ENCODE measurements around the gene KCNQ4.

KCNQ4 gene

DNA sequence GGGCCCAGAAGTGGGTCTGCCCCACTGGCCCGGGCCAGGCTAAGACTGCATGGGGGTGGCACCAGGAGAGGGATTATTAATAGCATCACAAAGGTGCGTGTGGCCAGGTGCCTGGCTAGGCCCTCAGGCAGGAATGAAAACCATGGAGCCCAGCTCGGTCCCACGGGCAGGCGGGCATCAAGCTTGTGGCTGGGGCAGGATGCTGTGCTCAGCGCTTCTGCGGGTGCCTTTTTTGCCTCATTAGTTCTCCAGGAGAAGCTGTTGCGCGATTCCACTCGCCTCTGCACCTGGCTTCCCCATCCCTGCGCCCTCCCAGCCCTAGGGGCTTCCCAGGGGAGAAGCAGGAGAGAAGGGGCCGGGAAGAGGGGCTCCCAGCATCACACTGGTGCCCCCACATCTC lies 39.3 kb downstream of the KCNQ4 start:
- no peak for DNase-seq

DNA sequence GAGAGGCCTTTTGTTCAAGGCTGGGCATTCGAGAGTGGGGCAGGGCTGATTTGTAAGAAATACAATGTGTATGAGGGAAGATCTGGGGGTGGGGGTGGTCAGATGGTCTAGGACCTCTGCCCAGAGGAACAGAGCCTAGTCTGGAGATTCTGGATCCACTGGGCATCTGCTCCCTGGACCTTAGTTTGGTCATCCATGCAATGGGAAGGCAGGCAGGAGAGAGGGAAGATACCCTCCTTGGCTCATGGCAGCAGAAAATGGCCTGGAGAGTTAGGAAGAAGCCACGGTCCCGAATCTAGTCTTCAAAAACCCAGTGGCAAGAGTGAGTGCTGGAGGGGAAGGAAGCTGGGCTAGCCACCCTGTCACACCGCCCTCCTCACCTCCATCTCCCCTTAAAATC lies 39.8 kb downstream of the KCNQ4 start:
- DNase-seq = no peak

- DNase-seq = no peak
These were observed 40.4 kb downstream of the KCNQ4 start for GRCh38 chr1:40823983-40824382.

DNA sequence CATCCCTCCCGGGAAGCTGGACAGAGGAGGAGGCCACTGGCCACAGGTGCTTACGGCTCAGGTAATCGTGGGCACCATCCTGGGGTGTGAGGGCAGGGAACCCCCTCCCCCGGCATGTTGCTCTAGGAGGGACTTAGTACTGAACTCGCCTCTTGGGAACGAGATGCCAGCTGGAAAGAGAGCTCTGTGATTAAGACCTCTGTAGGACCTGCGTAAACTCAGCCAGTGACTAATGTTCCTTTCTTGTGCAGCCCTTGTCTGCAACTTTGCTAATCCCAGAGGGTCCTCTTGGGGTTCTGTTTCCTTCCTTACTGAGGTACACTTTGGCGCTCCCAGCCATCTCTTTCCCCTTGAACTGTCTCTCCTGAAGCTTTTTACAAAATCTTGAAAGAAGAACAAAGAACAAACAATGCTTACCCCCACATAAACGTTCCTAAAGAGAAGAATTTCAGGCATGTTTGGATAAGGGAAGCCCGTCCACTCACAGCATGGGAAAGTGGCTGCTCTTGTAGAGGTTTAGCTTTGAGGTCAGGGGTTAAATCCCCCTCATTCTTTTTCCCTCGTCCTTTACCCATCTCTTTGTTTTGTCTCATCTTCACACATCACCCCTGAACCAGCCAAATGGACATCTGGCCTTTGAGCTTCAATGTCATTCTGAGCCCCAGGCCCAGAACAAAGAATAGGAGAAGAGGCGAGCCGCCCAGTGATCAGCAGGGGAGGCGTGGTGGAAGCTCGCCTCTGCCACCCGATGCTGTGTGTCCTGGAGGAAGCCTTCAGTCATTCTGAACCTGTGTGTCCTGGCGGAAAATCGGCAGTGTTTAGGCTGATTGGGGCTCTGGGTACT lies 41.2 kb downstream of the KCNQ4 start:
- DNase-seq = peak; percentile 57

- no peak for DNase-seq
These were observed 41.8 kb downstream of the KCNQ4 start for GRCh38 chr1:40825435-40825788.

DNA sequence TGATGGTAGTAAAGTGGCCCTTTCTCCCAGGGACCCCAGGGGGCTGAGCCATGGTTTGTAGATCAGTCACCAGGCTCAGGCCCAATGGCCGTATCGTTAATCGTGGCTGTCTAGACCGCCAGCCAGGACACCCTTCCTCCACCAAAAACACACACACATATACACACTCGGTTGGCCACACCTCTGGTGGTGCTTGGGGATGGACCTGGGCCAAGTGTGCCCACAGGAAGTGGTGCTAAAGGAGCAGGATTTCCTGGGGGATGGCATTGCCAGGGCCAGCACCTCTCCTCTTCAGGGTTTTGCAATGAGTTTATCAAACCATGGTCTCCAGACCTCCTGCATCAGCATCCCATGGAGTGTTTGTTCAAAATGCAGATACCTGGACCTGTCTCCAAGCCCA lies 42.4 kb downstream of the KCNQ4 start:
- DNase-seq = no peak

DNA sequence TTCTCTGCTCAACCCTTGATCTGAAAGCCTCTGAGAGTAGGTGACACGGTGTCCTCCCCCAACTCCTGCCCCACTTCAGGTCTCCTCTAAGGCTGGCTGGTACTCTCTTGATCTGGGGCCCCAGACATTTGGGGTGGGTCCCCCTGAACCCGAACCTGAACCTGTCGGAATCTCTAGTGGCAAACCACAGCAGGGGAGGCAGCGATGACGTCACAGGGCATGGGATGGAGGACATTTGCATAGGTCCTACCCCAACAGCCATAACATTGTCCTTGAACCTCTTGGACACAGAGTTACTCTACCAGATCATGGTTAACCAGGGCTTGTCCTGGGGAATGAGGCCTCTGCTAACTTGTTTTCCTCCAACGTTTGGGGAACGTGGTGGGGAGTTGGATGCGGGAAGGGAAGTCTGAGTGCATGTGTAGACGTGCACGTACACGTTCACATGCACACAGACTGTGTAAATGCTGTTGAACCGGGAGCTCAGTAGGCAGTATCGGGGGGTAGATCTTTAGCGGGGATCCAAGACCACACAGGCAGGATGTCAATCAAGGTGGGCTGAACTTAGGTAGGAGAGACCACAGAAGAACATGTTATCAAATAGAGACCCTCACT lies 46.2 kb downstream of the KCNQ4 start:
- DNase-seq = no peak

- no peak for DNase-seq
These were observed 46.9 kb downstream of the KCNQ4 start for GRCh38 chr1:40830419-40830943.

- DNase-seq = no peak
These were observed 47.6 kb downstream of the KCNQ4 start for GRCh38 chr1:40831001-40831732.

DNA sequence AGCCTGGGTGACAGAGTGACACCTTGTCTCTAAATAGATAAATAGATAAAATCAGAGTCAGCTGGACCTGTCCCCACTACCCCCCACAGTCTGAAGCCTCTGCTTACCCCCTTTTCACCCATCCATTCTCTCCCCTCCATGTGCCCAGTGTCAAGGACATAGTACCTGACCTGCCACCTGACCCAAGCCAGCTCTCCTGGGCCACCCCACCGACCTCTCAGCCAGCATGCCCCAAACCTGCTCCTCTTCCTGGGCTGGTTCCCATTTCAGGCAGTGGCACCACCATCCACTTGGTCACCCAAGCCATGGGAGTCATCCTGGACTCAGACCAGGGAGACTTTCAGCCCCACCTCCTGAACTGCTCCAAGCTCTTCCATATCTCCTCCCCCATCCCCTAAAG lies 50.4 kb downstream of the KCNQ4 start:
- DNase-seq = no peak

DNA sequence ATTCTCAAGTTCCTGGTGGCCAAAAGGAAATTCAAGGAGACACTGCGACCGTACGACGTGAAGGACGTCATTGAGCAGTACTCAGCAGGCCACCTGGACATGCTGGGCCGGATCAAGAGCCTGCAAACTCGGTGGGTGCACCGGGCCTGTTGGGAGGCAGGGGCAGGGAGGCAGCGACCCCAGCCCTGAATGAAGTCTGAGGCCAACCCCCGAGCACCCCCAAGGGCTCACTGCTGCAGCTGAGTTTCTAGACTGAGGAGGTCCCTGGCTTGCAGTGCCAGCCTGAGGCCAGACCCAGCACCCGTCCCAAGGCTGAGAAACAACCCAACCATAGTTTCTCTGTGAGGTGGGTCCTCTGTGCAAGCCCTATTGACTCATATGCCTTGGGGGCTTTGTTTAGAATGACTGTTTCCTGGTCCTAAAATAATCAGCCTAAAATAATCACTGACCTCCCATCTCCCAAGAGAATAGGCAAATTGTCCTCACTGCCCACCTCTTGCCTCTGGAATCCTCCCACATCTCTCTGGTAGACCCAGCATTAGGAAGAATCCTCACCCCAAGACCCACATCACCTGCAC lies 51.5 kb downstream of the KCNQ4 start:
- DNase-seq = peak; percentile 30

- DNase-seq = no peak
These were observed 52.7 kb downstream of the KCNQ4 start for GRCh38 chr1:40836283-40836682.

GRCh38 chr1:40837601-40838000 lies 54.0 kb downstream of the KCNQ4 start:
- no peak for DNase-seq

- no peak for DNase-seq
These were observed 54.7 kb downstream of the KCNQ4 start for GRCh38 chr1:40838045-40838979.

DNA sequence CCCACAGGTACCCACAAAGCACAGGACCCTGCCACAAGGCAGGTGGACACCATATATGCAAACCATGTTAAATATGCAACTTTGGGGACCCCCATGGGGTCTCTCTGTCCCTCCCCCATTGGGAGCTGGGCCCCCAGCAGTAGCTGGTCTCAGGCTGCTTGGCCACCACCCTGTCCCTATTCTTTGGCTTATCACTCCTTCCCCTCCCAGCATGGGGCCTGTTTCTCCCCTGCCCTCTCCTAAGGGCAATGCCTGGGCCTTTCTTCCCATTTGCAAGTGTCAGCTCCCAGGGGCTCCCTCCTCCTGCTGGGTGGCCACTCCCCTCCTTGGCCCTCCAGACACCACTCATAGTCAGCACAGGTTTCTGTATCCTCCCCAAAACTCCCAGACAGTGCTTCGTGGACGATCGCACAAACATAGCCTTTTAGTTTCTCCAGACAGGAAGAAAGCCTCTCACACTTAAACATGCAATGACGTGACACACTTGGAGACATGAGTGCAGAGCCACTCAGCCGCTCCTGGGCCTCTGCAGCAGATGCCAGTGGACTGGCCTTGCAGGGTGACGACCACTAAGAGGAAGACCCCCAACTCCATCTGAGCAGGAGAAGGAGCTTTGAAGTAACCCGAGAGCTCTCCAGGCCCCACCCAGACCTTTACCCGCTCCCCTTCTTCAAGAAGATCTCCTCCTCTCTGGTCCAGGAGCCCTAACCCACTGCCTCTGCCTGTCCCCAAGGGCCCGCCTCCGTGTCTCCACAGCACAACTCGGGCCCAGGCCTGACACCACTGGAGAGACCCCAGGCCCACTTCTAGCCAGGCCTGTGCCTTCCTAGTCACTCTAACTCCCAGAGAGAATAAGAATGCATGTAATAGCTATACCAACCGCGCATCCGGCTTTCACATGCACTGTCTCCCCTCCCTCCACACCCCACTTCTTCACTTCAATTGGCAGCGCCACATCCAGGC lies 55.7 kb downstream of the KCNQ4 start:
- DNase-seq = no peak

DNA sequence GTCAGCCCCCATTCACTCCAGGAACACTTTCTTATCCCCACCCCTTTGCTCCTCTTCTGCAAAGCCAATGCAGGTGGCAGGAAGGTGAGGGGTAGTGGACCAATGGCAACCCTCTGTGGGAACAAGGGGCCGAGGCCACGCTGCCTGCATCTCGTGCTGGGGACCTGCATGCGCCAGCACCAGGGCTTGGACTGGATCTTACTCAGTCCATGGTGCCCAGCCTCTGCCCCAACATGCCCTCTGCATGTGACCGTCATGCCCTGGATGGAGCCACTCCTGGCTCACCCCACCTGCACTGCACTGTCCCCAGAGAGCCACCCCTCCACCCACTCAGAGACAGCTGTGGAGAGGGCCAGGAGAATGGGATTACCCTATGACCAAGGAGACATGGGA lies 56.4 kb downstream of the KCNQ4 start:
- no peak for DNase-seq

DNA sequence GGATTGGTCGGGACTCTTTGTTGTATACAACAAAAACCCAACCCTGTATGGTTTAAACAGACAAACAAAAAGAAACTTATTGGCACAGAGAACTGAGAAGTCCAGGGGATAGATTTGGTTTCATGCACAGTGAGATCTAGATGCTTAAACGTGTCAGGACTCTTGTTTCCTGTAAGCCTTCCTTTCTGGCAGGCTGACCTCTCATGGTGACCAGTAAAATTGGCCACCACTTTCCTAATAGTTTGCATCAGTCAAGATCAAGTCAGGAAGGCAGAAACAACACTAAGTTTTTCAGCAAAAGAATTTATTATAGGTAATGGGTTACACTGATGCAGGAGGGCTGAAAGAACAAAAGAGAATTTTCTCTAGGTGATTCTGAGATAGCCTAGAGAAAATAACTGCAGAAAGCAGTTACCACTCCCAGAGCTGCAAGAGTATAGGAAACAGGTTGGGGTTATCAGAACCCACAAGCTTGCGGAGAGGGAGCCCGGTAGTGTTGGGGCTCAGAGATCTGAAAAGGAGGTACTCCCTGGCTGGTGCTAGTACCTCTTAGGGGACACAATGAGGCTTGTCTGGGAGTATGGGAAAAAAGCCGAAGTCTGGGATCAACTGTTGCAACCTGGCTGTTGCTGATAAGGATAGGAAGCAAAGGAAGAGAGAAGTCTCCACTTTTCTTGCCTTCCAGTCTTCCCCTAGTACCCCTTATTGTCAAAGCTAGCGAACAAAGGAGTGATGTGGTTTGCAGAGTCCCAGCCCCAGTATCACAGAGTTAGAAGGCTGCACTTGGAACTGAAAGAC lies 57.1 kb downstream of the KCNQ4 start:
- DNase-seq = no peak

DNA sequence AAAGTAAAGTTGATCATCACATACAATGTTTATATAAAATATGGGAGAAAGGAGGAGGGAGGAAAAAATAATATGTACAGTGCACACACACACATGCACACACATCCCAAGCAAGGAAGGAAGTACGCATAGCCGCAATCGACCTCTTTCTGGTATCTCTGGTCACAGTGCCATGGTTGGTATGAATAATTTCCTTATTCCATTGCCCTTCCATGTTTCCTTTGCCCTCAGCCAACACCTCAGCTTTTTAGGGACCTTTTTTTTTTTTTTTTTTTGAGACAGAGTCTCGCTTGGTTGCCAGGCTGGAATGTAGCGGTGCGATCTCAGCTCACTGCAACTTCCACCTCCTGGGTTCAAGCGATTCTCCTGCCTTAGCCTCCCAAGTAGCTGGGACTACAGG lies 58.0 kb downstream of the KCNQ4 start:
- no peak for DNase-seq

DNA sequence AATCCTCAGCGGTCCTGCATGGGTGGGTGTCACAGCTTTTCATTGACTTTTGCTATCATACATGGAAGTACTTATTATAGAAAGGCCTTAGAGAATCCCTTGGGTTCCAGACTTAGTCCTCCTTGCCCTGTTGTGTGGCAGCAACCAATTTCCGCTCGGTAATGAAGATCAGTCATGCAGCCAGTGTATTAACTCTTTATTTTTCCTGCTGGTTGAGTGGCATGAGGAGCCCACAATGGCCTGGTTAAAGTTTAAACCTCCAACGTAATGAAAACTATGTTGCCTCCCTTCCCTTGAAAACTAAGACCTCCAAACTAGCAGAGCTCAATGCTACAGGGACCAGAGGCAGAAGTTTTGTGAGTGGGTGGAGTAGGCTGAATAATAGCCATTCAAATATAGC lies 58.6 kb downstream of the KCNQ4 start:
- DNase-seq = no peak

DNA sequence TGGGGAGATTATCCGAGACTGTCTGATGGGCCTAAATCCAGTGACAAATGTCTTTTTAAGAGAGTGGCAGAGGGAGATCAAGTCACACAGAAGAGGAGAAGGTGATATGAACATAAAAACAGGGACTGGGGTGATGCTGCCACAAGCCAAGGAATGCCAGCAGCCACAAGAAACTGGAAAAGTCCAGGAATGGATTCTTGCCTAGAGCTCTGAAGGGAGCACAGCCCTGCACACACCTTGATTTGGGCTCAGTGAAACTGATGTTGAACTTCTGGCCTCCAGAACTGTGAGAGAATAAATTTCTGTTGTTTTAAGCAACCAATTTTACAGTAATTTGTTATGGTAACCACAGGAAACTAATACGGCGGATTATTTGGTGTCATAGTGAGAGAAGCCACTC lies 59.1 kb downstream of the KCNQ4 start:
- no peak for DNase-seq

All from EL (cell line).